Panc1 (cell line): ENCODE results near the gene NKD1. TPM values are rescaled to one million over a fixed set of nuclear protein-coding genes. Genes with fewer than 3 reads are reported as not detected.

Experiments used
- ATAC-seq: fragments of 200-7000 bp; cut with Tn5 transposase; 2 replicates; pipeline ENCODE4 v1.9.1; 2020; ENCODE audit warnings: mild to moderate bottlenecking, moderate library complexity
- BruUV-seq: library from RNA; stranded (reverse); fragments of 400-500 nt; replicated peaks from 2 replicates; lab custom pipeline; 2021; lab: Mats Ljungman, UMichigan
- CTCF ChIA-PET: fragments of 300-600 bp; sonication (Branson Sonifier 250); formaldehyde crosslinking; loops from one replicate; lab custom pipeline; 2022; ENCODE audit warnings: antibody characterized with exemption; lab: Charles Lee
- POLR2A ChIA-PET: fragments of 300-600 bp; sonication (Branson Sonifier 250); formaldehyde crosslinking; loops from one replicate; lab custom pipeline; 2022; ENCODE audit warnings: antibody characterized with exemption; lab: Charles Lee
- DNase-seq: peaks from one replicate; pipeline ENCODE4 v3.0.0-alpha.2; 2010; ENCODE audit warnings: low read depth, low spot score
- H3K27ac ChIP-seq: 2 replicates; pipeline ENCODE4 v1.5.1; 2011; ENCODE audit warnings: mild to moderate bottlenecking, low read length, inconsistent platforms
- H3K27me3 ChIP-seq: fragments of 200-500 bp; sonication (Bioruptor generic); 2 replicates; pipeline ENCODE4 v1.6.0; 2014; ENCODE audit warnings: low read length, inconsistent platforms; ENCODE audit not compliant: control insufficient read depth, insufficient read depth
- H3K36me3 ChIP-seq: fragments of 200-500 bp; sonication (Bioruptor generic); 2 replicates; pipeline ENCODE4 v1.5.1; 2014; ENCODE audit warnings: inconsistent platforms, mild to moderate bottlenecking, low read length, moderate library complexity; ENCODE audit not compliant: control insufficient read depth, insufficient read depth
- H3K4me1 ChIP-seq: 2 replicates; pipeline ENCODE4 v1.5.1; 2011; ENCODE audit warnings: inconsistent platforms, mild to moderate bottlenecking, low read length, moderate library complexity; ENCODE audit not compliant: control insufficient read depth, insufficient read depth
- H3K4me3 ChIP-seq, 2 experiments: 2 replicates each; pipeline ENCODE4 v1.5.1; 2011 to 2012; ENCODE audit warnings: low read depth in 2 of 2, low read length in 2 of 2, mild to moderate bottlenecking in 2 of 2, inconsistent platforms in 1 of 2, moderate library complexity in 1 of 2
- H3K9me3 ChIP-seq: fragments of 200-500 bp; sonication (Bioruptor generic); 2 replicates; pipeline ENCODE4 v1.5.1; 2014; ENCODE audit warnings: low read depth, mild to moderate bottlenecking, inconsistent platforms, low read length, moderate library complexity; ENCODE audit not compliant: control insufficient read depth, insufficient read depth
- POLR2AphosphoS5 ChIP-seq: IDR thresholded peaks from 2 replicates; pipeline ENCODE4 v1.6.1; 2012; ENCODE audit warnings: mild to moderate bottlenecking, low read depth, low read length, moderate library complexity
- SIN3A ChIP-seq: IDR thresholded peaks from 2 replicates; pipeline ENCODE4 v1.6.1; 2012; ENCODE audit warnings: low read depth, mild to moderate bottlenecking, low read length, moderate library complexity, borderline replicate concordance; ENCODE audit not compliant: insufficient read depth
- TCF7L2 ChIP-seq: IDR thresholded peaks from 2 replicates; pipeline ENCODE4 v1.6.1; 2011; ENCODE audit warnings: mild to moderate bottlenecking, low read depth, low read length, inconsistent platforms
- in situ Hi-C: cut with HindIII; loops from 2 replicates; pipeline ENCODE4 v1.10.0; 2016; ENCODE audit warnings: low sequenced_read_pairs, low pct_unique_long_range_greater_than_20kb
- intact Hi-C: fragments of 100-400 bp; cut with micrococcal nuclease; formaldehyde crosslinking; loops from one replicate; pipeline ENCODE4 v1.10.0; 2022; ENCODE audit not compliant: unreplicated experiment
- total RNA-seq: library from RNA; stranded (reverse); gene quantifications from one replicate; pipeline ENCODE4 v1.2.1, GENCODE V29; 2021; ENCODE audit not compliant: unreplicated experiment
- TF ChIP-seq, protein P1 (sequence below): fragments of 450-650 bp; IDR thresholded peaks from 2 replicates; pipeline ENCODE4 v1.5.1; 2017; ENCODE audit warnings: mild to moderate bottlenecking
- TF ChIP-seq, protein P2 (sequence below), 2 experiments: IDR thresholded peaks; 2 replicates each; pipeline ENCODE4 v1.6.1; 2011 to 2012; ENCODE audit warnings: low read depth in 2 of 2, control low read depth in 1 of 2, low read length in 1 of 2, mild to moderate bottlenecking in 1 of 2, moderate library complexity in 1 of 2; ENCODE audit not compliant: insufficient read depth in 1 of 2

The NKD1 gene
- total RNA-seq, 1 experiment from 2014 or later, result 0.18 TPM

- DNase-seq (no peak), ATAC-seq (no peak)
- no TSS peak for BruUV-seq
- in situ Hi-C loops (no loop called here), intact Hi-C loops (no loop called here)
- Histone ChIP-seq H3K27me3 (no peaks in the 10 kb centered on the region), H3K9me3 (no peaks in the 10 kb centered on the region), H3K36me3 (no peaks in the 10 kb centered on the region), H3K27ac (no peak overlapping the region), H3K4me3 (no peak overlapping the region), H3K4me1 (no peaks in the 10 kb centered on the region)
- CTCF ChIA-PET, result no interaction called here
- POLR2A ChIA-PET, result no interaction called here
- TF ChIP-seq TCF7L2, result no peak
- TF ChIP-seq, protein P1, sequence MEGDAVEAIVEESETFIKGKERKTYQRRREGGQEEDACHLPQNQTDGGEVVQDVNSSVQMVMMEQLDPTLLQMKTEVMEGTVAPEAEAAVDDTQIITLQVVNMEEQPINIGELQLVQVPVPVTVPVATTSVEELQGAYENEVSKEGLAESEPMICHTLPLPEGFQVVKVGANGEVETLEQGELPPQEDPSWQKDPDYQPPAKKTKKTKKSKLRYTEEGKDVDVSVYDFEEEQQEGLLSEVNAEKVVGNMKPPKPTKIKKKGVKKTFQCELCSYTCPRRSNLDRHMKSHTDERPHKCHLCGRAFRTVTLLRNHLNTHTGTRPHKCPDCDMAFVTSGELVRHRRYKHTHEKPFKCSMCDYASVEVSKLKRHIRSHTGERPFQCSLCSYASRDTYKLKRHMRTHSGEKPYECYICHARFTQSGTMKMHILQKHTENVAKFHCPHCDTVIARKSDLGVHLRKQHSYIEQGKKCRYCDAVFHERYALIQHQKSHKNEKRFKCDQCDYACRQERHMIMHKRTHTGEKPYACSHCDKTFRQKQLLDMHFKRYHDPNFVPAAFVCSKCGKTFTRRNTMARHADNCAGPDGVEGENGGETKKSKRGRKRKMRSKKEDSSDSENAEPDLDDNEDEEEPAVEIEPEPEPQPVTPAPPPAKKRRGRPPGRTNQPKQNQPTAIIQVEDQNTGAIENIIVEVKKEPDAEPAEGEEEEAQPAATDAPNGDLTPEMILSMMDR, result peak; percentile 65
Measured at GRCh38 chr16:50677351-50677750, 129.2 kb downstream of the NKD1 start.

DNA sequence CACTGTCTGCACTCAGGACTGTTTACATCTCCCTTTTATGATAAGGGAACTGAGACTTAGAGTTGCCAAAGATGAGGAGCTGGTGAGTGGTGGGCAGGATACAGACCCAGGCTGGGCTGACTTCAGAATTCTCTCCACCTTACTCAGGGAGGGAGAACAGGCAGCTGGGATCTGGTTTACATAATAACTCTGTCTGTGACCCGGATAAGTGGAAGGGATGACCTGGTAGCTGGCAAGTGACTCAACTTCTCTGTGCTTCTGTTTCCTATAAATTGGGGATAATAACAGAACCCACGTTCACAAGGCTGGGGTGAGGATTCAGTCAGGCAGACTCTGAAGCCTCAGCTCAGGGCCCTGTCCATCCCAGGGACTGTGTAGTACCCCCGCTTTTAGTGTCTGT, 130.3 kb downstream of the NKD1 start:
- TF ChIP-seq TCF7L2, result no peak
- TF ChIP-seq, protein P1, result no peak
- no peak for TF ChIP-seq SIN3A
- no peak for TF ChIP-seq POLR2AphosphoS5
- TF ChIP-seq, protein P2, sequence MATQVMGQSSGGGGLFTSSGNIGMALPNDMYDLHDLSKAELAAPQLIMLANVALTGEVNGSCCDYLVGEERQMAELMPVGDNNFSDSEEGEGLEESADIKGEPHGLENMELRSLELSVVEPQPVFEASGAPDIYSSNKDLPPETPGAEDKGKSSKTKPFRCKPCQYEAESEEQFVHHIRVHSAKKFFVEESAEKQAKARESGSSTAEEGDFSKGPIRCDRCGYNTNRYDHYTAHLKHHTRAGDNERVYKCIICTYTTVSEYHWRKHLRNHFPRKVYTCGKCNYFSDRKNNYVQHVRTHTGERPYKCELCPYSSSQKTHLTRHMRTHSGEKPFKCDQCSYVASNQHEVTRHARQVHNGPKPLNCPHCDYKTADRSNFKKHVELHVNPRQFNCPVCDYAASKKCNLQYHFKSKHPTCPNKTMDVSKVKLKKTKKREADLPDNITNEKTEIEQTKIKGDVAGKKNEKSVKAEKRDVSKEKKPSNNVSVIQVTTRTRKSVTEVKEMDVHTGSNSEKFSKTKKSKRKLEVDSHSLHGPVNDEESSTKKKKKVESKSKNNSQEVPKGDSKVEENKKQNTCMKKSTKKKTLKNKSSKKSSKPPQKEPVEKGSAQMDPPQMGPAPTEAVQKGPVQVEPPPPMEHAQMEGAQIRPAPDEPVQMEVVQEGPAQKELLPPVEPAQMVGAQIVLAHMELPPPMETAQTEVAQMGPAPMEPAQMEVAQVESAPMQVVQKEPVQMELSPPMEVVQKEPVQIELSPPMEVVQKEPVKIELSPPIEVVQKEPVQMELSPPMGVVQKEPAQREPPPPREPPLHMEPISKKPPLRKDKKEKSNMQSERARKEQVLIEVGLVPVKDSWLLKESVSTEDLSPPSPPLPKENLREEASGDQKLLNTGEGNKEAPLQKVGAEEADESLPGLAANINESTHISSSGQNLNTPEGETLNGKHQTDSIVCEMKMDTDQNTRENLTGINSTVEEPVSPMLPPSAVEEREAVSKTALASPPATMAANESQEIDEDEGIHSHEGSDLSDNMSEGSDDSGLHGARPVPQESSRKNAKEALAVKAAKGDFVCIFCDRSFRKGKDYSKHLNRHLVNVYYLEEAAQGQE (IDR thresholded peaks at IDR 0.05; ENCODE audit: insufficient read depth in 1 of 2, low read depth in 2 of 2, low read length in 1 of 2), result no peak
- Histone ChIP-seq H3K27ac (no peak overlapping the region), H3K36me3 (no peaks in the 10 kb centered on the region), H3K9me3 (no peaks in the 10 kb centered on the region), H3K4me3 (no peak overlapping the region), H3K4me1 (no peaks in the 10 kb centered on the region), H3K27me3 (no peaks in the 10 kb centered on the region)
- in situ Hi-C loops, result no loop called here
- intact Hi-C loops, result no loop called here
- ATAC-seq, result no peak
- POLR2A ChIA-PET, result no interaction called here
- no peak for DNase-seq
- CTCF ChIA-PET, result no interaction called here
- no TSS peak for BruUV-seq

- BruUV-seq, result no TSS peak
- POLR2A ChIA-PET, result no interaction called here
- TF ChIP-seq, protein P2 (IDR thresholded peaks at IDR 0.05; ENCODE audit: insufficient read depth in 1 of 2, low read depth in 2 of 2, low read length in 1 of 2), result no peak
- TF ChIP-seq SIN3A, result no peak
- TF ChIP-seq, protein P1, result no peak
- no peak for TF ChIP-seq TCF7L2
- no peak for TF ChIP-seq POLR2AphosphoS5
- H3K27ac ChIP-seq, result no peak overlapping the region
- no peaks in the 10 kb centered on the region for H3K27me3 ChIP-seq
- in situ Hi-C loops, result no loop called here
- CTCF ChIA-PET, result no interaction called here
- DNase-seq, result no peak
- no peak for ATAC-seq
- H3K4me3 ChIP-seq, result no peak overlapping the region
- H3K36me3 ChIP-seq, result no peaks in the 10 kb centered on the region
- no peaks in the 10 kb centered on the region for H3K9me3 ChIP-seq
- no peaks in the 10 kb centered on the region for H3K4me1 ChIP-seq
- intact Hi-C loops, result no loop called here
Measured at GRCh38 chr16:50679266-50679665, 131.1 kb downstream of the NKD1 start.
